HL-60 (cell line): ENCODE measurements around the gene MISP3.

Experiments used
- POLR2AphosphoS5 ChIP-seq: IDR thresholded peaks from 2 replicates; pipeline ENCODE4 v1.6.1; 2012; ENCODE audit warnings: low read depth
- TF ChIP-seq, protein P1 (sequence below): IDR thresholded peaks from one replicate; pipeline ENCODE4 v1.5.1; 2011; ENCODE audit warnings: low read length, control low read depth, inconsistent platforms; ENCODE audit not compliant: insufficient read depth
- TF ChIP-seq, protein P2 (sequence below): IDR thresholded peaks from 2 replicates; pipeline ENCODE4 v1.6.1; 2012; ENCODE audit warnings: low read depth; ENCODE audit not compliant: insufficient replicate concordance

DNA sequence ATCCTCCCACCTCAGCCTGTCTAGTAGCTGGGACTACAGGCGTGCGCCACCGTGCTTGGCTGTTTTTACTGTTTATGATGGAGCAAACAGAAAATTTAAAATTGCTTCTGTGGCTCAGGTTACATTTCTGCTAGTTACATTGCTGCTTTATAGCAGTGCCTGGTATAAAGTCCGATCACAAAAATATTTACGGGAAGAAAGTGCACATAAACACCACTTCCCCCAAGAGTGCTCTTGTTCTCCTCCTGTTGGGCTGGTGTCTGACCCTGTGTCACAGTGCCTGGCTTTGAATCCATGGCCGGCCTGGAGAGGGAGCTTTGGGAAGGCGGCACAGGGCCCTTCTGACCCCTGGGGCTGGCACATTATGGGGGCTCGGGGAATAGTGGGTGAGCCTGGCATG, 33.1 kb downstream of the MISP3 start:
- no peak for TF ChIP-seq POLR2AphosphoS5
- TF ChIP-seq, protein P1, sequence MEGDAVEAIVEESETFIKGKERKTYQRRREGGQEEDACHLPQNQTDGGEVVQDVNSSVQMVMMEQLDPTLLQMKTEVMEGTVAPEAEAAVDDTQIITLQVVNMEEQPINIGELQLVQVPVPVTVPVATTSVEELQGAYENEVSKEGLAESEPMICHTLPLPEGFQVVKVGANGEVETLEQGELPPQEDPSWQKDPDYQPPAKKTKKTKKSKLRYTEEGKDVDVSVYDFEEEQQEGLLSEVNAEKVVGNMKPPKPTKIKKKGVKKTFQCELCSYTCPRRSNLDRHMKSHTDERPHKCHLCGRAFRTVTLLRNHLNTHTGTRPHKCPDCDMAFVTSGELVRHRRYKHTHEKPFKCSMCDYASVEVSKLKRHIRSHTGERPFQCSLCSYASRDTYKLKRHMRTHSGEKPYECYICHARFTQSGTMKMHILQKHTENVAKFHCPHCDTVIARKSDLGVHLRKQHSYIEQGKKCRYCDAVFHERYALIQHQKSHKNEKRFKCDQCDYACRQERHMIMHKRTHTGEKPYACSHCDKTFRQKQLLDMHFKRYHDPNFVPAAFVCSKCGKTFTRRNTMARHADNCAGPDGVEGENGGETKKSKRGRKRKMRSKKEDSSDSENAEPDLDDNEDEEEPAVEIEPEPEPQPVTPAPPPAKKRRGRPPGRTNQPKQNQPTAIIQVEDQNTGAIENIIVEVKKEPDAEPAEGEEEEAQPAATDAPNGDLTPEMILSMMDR, result no peak
- TF ChIP-seq, protein P2, sequence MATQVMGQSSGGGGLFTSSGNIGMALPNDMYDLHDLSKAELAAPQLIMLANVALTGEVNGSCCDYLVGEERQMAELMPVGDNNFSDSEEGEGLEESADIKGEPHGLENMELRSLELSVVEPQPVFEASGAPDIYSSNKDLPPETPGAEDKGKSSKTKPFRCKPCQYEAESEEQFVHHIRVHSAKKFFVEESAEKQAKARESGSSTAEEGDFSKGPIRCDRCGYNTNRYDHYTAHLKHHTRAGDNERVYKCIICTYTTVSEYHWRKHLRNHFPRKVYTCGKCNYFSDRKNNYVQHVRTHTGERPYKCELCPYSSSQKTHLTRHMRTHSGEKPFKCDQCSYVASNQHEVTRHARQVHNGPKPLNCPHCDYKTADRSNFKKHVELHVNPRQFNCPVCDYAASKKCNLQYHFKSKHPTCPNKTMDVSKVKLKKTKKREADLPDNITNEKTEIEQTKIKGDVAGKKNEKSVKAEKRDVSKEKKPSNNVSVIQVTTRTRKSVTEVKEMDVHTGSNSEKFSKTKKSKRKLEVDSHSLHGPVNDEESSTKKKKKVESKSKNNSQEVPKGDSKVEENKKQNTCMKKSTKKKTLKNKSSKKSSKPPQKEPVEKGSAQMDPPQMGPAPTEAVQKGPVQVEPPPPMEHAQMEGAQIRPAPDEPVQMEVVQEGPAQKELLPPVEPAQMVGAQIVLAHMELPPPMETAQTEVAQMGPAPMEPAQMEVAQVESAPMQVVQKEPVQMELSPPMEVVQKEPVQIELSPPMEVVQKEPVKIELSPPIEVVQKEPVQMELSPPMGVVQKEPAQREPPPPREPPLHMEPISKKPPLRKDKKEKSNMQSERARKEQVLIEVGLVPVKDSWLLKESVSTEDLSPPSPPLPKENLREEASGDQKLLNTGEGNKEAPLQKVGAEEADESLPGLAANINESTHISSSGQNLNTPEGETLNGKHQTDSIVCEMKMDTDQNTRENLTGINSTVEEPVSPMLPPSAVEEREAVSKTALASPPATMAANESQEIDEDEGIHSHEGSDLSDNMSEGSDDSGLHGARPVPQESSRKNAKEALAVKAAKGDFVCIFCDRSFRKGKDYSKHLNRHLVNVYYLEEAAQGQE, result no peak
